Loucy (cell line): ENCODE data around the gene DDN.

Experiments
- H2AFZ ChIP-seq: fragments of 200-600 bp; sonication (generic); 2 replicates; pipeline ENCODE4 v1.6.0; 2016; ENCODE audit warnings: antibody characterized with exemption, mild to moderate bottlenecking, low read length, moderate library complexity
- H3F3A ChIP-seq: fragments of 200-600 bp; 2 replicates; pipeline ENCODE4 v1.6.0; 2016; ENCODE audit warnings: antibody characterized with exemption, low read depth, mild to moderate bottlenecking
- H3K27me3 ChIP-seq: fragments of 200-600 bp; sonication (generic); 2 replicates; pipeline ENCODE4 v1.6.1; 2014; ENCODE audit warnings: low read length, mild to moderate bottlenecking; ENCODE audit not compliant: insufficient read depth, poor library complexity, severe bottlenecking
- H3K36me3 ChIP-seq: fragments of 200-600 bp; sonication (generic); 2 replicates; pipeline ENCODE4 v1.6.1; 2016; ENCODE audit warnings: low read length; ENCODE audit not compliant: insufficient read depth
- H3K4me1 ChIP-seq: fragments of 200-600 bp; sonication (generic); 2 replicates; pipeline ENCODE4 v1.5.1; 2014; ENCODE audit warnings: low read length, mild to moderate bottlenecking; ENCODE audit not compliant: insufficient read depth, poor library complexity, severe bottlenecking
- H3K4me2 ChIP-seq: fragments of 200-600 bp; sonication (generic); 2 replicates; pipeline ENCODE4 v1.6.0; 2014; ENCODE audit warnings: antibody characterized with exemption, low read length, low read depth, mild to moderate bottlenecking; ENCODE audit not compliant: poor library complexity, severe bottlenecking
- H3K4me3 ChIP-seq: fragments of 200-600 bp; sonication (generic); 2 replicates; pipeline ENCODE4 v1.5.1; 2014; ENCODE audit warnings: low read length, mild to moderate bottlenecking, mixed read lengths; ENCODE audit not compliant: poor library complexity, severe bottlenecking
- H3K79me2 ChIP-seq: fragments of 200-600 bp; sonication (generic); 2 replicates; pipeline ENCODE4 v1.6.1; 2014; ENCODE audit warnings: low read length; ENCODE audit not compliant: insufficient read depth
- H3K9ac ChIP-seq: fragments of 200-600 bp; sonication (generic); 2 replicates; pipeline ENCODE4 v1.6.0; 2014; ENCODE audit warnings: mild to moderate bottlenecking, low read depth, low read length, moderate library complexity; ENCODE audit not compliant: poor library complexity, severe bottlenecking
- H3K9me2 ChIP-seq: fragments of 200-600 bp; sonication (generic); replicated peaks from 2 replicates; pipeline ENCODE4 v1.6.1; 2016; ENCODE audit warnings: low read depth, low read length, mixed read lengths
- H3K9me3 ChIP-seq: fragments of 200-600 bp; sonication (generic); 2 replicates; pipeline ENCODE4 v1.6.1; 2014; ENCODE audit warnings: mild to moderate bottlenecking, antibody characterized with exemption, low read length, low read depth; ENCODE audit not compliant: insufficient read depth
- H4K20me1 ChIP-seq: fragments of 200-600 bp; sonication (generic); 2 replicates; pipeline ENCODE4 v1.6.0; 2014; ENCODE audit warnings: antibody characterized with exemption, low read length, mild to moderate bottlenecking; ENCODE audit not compliant: insufficient read depth, poor library complexity, severe bottlenecking
- EZH2phosphoT487 ChIP-seq: fragments of 200-600 bp; IDR thresholded peaks from 2 replicates; pipeline ENCODE4 v1.6.1; 2018; ENCODE audit warnings: antibody characterized with exemption, mild to moderate bottlenecking, moderate library complexity, borderline replicate concordance
- TF ChIP-seq, protein P1 (sequence below): fragments of 200-600 bp; sonication (generic); conservative IDR thresholded peaks from 2 replicates; pipeline ENCODE4 v1.5.1; 2014; ENCODE audit warnings: mild to moderate bottlenecking, antibody characterized with exemption, low read length

The DDN gene

DNA sequence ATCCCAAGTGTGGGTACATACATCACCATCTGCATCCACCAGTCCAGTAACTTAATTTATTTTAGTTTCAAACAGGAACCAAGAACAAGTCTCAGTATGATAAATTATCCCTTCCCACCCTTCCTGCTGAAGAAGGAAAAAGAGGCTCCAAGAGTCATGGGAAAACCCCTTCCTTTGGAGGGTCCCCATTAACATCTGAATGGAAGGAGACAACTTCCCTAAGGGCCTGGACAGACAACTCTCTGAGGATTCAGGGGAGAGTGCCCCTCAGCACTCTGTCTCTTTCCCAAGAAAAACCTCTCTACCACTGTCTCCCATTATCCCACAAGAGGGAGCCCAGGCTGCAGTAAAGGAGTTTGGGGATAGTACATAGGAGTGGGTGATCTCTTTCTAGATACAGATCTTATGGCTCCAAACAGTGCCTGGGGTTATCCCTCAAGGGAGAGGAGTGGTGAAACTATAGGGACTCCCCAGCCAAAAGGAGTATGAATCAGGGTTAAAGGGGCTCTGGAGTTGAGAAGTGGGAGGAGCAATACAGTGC, 33.8 kb downstream of the DDN start:
- H3F3A ChIP-seq, result no peaks in the 10 kb centered on the region
- H3K9me3 ChIP-seq, result no peaks in the 10 kb centered on the region
- no peak overlapping the region for H3K4me2 ChIP-seq
- H3K4me1 ChIP-seq, result no peaks in the 10 kb centered on the region
- TF ChIP-seq, protein P1, sequence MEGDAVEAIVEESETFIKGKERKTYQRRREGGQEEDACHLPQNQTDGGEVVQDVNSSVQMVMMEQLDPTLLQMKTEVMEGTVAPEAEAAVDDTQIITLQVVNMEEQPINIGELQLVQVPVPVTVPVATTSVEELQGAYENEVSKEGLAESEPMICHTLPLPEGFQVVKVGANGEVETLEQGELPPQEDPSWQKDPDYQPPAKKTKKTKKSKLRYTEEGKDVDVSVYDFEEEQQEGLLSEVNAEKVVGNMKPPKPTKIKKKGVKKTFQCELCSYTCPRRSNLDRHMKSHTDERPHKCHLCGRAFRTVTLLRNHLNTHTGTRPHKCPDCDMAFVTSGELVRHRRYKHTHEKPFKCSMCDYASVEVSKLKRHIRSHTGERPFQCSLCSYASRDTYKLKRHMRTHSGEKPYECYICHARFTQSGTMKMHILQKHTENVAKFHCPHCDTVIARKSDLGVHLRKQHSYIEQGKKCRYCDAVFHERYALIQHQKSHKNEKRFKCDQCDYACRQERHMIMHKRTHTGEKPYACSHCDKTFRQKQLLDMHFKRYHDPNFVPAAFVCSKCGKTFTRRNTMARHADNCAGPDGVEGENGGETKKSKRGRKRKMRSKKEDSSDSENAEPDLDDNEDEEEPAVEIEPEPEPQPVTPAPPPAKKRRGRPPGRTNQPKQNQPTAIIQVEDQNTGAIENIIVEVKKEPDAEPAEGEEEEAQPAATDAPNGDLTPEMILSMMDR, result no peak
- no peak for TF ChIP-seq EZH2phosphoT487
- no peaks in the 10 kb centered on the region for H3K9me2 ChIP-seq
- peaks cover 1% of the 10 kb centered on the region for H3K27me3 ChIP-seq
- no peaks in the 10 kb centered on the region for H3K36me3 ChIP-seq
- H3K9ac ChIP-seq, result no peak overlapping the region
- H4K20me1 ChIP-seq, result no peaks in the 10 kb centered on the region
- H3K79me2 ChIP-seq, result no peaks in the 10 kb centered on the region
- no peak overlapping the region for H3K4me3 ChIP-seq
- H2AFZ ChIP-seq, result no peak overlapping the region

DNA sequence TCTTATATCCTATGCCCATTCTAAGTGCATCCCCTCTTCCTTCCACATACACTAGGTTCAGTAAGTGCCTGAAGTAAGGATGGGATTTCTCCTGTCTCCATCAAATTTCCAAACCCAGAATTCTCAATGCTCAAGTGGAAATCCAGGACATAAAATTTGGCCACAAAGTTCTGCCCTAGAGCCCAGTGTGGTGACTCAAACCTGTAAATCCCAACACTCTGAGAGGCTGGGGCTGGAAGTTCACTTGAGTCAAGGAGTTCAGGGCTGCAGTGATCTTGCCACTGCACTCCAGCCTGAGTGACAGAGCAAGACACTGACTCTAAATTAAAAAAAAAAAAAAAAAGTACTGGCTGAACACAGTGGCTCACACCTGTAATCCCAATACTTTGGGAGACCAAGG, 37.4 kb downstream of the DDN start:
- H3K36me3 ChIP-seq, result no peaks in the 10 kb centered on the region
- H3K4me1 ChIP-seq, result no peaks in the 10 kb centered on the region
- H3K4me2 ChIP-seq, result no peak overlapping the region
- no peaks in the 10 kb centered on the region for H3K27me3 ChIP-seq
- TF ChIP-seq, protein P1, result no peak
- TF ChIP-seq EZH2phosphoT487, result no peak
- no peak overlapping the region for H2AFZ ChIP-seq
- H3K9ac ChIP-seq, result no peak overlapping the region
- no peaks in the 10 kb centered on the region for H3F3A ChIP-seq
- H3K9me2 ChIP-seq, result no peaks in the 10 kb centered on the region
- H3K9me3 ChIP-seq, result no peaks in the 10 kb centered on the region
- H3K79me2 ChIP-seq, result peaks cover 4% of the 10 kb centered on the region
- no peaks in the 10 kb centered on the region for H4K20me1 ChIP-seq
- H3K4me3 ChIP-seq, result no peak overlapping the region

DNA sequence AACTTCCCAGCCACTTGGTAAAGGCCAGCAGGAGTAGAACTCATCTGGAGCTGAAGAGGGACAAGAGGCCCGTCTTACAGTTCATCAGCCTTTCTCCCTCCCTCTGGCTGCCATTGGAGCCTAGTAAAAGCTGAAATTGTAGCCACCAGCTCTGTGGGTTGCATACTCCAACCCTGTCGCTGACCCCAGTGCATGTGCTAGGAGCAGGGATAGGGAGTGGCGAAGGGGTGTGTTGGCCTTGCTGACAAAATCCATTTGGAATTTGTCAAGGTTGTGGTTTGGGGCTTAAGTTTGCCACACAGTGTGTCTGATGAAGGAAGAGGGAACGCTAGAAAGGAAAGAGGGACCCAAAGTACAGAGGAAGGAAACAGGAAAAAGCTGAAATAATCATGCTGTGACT, 37.8 kb downstream of the DDN start:
- Histone ChIP-seq H3K9me3 (no peaks in the 10 kb centered on the region), H4K20me1 (no peaks in the 10 kb centered on the region), H3K4me3 (no peak overlapping the region), H2AFZ (no peak overlapping the region), H3K79me2 (peaks cover 9% of the 10 kb centered on the region), H3K27me3 (no peaks in the 10 kb centered on the region), H3K9me2 (no peaks in the 10 kb centered on the region), H3K36me3 (no peaks in the 10 kb centered on the region), H3K9ac (no peak overlapping the region), H3F3A (no peaks in the 10 kb centered on the region), H3K4me2 (no peak overlapping the region), H3K4me1 (no peaks in the 10 kb centered on the region)
- TF ChIP-seq, protein P1, result no peak
- no peak for TF ChIP-seq EZH2phosphoT487
